Left kidney (tissue), 2 donors: ENCODE results near the gene NYNRIN. TPM values are rescaled to one million over a fixed set of nuclear protein-coding genes. Genes with fewer than 3 reads are reported as not detected.
"Not testable (repeated sequence)": the region's sequence is repeated elsewhere in the genome, so short reads cannot be mapped to it uniquely, and the experiment has no call there.

Source experiments
- DNase-seq: peaks from one replicate; pipeline ENCODE4 v3.0.0-alpha.2; 2013
- polyA plus RNA-seq: library from polyadenylated mRNA; unstranded; fragments of 120-200 nt; gene quantifications from one replicate; pipeline ENCODE4 v1.2.1, GENCODE V29; 2013; ENCODE audit not compliant: insufficient read length

The NYNRIN gene
- polyA plus RNA-seq, 1 donor, result 54.6 TPM

DNA sequence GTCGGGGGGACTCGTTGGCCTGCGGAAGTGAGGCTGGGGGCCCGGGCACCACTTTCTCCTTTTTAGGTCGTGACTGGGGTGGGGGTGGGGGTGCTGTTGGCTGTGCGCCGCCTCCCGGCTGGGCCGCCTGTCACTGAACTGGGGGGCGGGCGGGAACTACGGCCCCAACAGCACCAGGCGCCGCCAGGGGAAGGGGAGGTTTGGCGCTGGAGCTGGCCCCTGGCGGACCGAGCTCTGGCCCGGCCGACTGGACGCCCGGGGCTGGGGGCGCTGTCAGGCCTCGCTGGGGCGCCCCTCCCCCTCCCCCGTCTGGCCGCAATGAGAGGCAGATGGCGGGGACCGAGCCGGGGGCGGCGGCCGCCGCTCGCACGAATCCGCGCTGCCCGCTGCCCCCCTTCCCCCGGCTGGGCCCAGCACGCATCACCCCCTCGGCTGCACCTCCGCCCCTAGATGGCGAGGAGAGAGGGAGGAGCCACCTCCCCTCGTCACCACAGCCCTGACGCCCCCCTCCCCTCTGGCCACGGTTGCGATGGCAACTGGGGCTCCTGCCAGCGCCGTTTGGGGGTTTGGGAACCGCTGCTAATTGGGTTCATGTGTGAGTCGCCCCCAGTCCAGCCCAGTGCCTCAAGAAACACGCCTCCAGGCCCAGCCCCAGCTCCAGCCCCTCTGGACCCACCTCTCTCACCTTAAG, 30.1 kb upstream of the NYNRIN start:
- peak; percentile 80 for DNase-seq

DNA sequence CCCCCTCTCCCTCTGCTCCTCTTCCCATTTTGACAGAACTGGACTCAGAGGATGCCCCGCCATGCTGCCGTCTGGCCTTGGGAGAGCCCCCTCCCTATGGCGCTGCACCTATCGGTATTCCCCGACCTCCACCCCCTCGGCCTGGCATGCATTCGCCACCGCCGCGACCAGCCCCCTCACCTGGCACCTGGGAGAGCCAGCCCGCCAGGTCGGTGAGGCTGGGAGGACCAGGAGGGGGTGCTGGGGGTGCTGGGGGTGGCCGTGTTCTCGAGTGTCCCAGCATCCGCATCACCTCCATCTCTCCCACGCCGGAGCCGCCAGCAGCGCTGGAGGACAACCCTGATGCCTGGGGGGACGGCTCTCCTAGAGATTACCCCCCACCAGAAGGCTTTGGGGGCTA, 29.3 kb upstream of the NYNRIN start:
- no peak for DNase-seq

DNA sequence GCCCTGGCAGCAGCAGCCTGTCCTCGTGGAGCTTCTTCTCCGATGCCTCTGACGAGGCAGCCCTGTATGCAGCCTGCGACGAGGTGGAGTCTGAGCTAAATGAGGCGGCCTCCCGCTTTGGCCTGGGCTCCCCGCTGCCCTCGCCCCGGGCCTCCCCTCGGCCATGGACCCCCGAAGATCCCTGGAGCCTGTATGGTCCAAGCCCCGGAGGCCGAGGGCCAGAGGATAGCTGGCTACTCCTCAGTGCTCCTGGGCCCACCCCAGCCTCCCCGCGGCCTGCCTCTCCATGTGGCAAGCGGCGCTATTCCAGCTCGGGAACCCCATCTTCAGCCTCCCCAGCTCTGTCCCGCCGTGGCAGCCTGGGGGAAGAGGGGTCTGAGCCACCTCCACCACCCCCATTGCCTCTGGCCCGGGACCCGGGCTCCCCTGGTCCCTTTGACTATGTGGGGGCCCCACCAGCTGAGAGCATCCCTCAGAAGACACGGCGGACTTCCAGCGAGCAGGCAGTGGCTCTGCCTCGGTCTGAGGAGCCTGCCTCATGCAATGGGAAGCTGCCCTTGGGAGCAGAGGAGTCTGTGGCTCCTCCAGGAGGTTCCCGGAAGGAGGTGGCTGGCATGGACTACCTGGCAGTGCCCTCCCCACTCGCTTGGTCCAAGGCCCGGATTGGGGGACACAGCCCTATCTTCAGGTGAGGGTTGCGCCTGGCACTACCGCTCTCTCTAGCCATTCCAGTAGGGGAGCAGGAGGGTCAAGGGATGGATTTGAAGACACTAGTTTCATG, 28.7 kb upstream of the NYNRIN start:
- DNase-seq, result no peak

DNA sequence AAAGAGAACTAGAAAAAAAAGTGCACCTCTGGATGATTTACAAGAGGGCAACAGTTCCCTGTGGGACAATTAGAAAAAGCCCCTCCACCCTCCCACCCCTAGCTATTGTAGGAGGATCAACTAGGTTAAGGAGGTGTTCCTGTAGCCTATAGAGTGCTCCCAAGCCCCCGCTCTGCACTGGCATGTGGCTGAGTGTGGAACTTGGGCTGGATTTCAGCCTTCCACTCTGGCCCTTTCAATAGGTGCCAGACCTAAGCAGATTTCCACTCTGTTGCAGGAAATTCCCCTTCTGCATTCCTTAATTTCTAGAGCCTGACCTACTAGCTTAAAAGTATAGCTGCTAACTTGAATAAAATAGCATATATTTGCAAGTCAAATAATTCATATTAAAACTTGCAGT, 28.1 kb upstream of the NYNRIN start:
- DNase-seq, result no peak

DNA sequence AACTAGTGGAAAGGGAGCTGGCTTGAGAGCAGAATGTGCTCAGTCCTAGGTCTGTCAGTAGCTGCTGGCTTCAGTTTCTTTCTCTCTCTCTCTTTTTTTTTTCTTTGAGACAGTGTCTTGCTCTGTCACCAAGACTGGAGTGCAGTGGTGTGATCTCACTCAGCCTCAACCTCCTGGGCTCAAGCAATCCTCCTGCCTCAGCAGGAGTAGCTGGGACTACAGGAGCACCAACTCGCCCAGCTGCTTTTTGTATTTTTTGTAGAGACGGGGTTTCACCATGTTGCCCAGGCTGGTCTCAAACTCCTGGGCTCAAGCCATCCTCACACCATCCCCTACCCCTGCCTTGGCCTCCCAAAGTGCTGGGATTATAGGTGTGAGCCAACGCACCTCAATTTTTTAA, 27.2 kb upstream of the NYNRIN start:
- not testable (repeated sequence) for DNase-seq

DNA sequence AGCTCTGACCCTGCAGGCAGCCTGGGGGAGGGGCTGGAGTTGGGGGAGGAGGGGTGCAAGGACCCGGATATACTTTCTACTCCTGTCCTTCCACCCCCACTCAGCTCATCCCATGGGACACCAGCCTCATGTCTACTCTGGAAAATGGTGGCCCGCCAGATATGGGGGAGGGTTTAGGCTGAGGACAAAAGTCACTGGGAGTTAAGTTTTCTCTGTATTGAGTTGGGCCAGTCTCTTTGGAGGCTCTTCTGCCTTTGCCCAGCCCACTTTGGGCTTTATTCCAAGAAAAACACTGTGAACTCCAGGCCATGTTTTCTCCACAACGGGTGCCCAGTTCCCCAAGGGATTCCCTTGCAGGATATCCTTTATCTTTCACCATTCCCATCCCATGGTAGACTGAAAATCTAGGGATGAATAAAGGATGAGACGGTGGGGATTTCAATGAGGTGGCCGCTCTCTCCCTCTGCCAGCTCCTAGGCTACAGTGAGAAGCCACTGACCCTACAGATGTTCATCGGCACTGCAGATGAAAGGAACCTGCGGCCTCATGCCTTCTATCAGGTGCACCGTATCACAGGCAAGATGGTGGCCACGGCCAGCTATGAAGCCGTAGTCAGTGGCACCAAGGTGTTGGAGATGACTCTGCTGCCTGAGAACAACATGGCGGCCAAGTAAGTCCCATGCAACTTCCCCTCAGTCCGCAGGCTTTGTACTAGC, 25.9 kb upstream of the NYNRIN start:
- no peak for DNase-seq

DNA sequence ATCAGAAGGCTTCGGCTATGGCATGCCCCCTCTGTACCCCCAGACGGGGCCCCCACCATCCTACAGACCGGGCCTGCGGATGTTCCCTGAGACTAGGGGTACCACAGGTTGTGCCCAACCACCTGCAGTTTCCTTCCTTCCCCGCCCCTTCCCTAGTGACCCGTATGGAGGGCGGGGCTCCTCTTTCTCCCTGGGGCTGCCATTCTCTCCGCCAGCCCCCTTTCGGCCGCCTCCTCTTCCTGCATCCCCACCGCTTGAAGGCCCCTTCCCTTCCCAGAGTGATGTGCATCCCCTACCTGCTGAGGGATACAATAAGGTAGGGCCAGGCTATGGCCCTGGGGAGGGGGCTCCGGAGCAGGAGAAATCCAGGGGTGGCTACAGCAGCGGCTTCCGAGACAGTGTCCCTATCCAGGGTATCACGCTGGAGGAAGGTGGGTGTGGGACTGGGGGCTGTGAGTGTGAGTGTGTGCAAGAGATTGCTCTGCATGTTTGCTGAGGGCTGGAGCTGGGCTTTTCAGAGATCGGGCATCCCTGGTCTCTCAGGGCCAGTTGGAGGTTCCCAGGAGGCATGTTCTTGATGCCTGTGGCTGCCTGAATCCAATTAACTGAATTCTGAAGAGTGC, 22.2 kb upstream of the NYNRIN start:
- no peak for DNase-seq

DNA sequence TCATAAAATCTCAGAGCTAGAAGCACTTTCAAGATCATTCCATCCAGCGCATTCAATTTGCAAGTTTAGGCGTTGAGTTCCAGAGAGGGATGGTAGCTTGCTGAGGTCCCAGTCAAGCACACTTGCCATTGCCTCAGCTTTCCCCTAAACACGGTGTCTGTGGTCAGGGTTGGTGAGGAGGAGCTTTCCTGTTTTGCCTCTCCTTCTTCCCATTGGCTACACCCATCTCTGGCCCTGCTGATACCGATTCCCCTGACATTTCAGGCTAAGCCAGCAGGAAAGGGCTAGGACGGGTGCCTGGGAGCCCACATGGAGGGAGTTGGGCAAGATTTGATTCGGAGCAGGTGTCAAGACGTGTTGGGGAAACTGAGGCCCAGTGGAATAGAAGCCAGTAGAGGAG, 21.7 kb upstream of the NYNRIN start:
- DNase-seq, result no peak

DNA sequence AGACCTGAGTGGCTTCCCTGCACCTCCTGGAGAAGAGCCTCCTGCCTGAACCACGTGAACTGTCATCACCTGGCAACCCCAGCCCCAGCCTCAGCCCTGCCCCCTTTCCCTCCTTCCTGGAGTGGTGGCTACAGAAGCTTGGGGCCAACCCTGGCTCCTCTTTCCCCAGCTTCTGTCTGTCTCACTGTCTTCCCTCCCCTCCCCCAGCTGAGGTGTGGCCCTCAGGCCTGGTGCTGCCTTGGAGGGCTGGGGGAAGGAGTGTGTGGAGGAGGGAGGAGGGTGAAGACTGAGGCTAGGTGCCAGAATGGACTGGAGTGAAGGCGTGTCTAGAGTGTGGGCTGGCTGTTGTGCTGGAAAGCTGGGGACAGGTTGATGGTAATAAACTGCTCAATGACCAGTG, 21.1 kb upstream of the NYNRIN start:
- no peak for DNase-seq

DNA sequence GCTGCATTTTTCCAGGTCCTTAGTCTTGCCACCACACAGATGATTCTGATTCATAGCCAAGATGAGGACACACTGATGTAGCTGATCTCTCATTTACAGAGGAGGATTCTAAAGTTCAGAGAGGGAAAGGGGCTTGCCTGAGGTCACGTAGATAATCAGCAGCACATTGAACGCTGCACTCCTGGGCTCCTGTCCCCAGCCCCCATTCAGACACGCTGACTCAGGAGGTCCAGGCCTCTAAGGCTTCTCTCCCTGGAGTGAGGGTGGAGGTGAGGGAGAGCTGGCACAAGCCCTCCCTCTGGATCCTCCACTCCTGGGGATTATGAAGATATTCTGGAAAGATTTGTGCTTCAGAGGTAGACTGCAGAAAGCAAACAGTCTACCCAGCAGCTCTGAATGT, 20.5 kb upstream of the NYNRIN start:
- no peak for DNase-seq

DNA sequence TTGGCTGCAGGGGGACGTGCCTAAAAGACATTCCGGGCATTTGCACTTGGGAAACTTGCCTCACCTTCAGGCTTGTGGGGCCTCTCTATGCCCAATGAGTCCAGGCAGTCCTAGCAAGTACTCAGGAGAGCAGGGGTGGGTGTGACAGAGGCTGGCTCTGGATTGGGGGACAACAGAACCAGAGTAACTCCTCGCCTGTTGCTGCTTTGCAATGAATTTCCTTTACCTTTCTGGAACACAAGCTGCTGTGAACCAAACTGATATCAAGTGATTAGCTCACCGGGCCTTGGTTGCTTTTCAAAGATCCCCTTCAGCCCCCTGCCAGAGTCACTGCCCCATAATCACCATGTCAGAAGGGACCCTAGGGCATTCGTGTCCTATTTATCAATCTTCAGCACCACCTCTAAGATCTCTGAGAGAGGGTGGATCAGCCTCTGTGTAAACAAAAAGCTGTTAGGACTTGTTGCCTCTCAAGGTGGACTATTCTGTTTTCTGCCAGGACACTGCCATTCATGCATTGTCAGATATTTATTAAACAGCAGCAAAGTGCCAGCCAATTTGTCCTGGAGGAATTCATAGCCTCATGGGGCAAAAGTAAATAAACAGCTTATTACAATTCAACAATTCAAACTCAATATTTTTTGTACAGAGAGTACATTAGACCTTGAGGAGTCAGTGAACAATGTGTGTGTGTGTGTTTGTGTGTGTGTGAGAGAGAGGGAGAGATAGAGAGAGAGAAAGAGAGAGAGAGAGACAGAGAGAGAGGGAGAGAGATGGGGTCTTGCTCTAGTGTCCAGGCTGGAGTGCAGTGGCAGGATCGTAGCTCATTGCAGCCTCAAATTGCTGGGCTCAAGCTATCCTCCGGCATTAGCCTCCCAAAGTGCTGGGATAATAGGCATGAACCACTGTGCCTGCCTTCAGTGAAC, 19.6 kb upstream of the NYNRIN start:
- DNase-seq, result no peak

DNA sequence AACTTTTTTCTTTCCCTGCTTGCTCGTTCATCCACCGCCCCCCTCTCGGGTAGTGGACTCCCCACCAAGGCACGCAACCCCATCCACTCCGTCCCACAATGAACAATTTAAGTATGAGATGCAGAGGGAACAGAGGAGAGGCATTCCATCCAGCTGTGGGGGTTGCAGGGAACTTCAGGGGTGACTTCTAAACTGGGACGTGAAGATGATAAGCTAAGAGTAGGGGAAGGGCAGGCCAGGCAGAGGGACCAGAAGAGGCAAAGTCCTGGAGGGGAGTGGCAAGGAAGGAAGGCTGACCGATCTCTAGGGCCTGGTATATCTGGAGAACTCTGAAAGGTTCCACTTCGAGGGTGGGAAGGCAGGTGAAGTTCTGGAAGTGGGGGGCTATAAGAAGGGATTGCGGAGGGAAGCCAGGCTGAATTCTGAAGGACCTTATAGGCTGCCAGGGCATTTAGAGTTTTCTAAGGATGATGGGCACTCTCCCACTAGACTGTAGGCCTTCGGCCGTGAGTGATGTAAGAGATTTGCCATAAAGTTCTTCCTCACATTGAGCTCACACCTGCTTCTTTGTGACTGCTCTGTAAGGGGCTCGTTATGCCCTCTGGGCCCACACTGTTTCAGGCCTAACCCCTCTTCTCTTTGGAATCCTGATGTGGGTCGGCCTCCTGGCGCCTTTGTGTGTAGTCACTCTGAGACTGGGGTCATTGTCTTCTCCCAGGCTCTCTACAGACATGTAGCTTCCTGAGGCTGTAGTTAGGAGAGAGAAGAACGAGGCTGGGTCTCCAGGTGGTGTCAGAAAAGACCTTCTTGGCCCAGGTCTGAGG, 18.7 kb upstream of the NYNRIN start:
- no peak for DNase-seq

DNA sequence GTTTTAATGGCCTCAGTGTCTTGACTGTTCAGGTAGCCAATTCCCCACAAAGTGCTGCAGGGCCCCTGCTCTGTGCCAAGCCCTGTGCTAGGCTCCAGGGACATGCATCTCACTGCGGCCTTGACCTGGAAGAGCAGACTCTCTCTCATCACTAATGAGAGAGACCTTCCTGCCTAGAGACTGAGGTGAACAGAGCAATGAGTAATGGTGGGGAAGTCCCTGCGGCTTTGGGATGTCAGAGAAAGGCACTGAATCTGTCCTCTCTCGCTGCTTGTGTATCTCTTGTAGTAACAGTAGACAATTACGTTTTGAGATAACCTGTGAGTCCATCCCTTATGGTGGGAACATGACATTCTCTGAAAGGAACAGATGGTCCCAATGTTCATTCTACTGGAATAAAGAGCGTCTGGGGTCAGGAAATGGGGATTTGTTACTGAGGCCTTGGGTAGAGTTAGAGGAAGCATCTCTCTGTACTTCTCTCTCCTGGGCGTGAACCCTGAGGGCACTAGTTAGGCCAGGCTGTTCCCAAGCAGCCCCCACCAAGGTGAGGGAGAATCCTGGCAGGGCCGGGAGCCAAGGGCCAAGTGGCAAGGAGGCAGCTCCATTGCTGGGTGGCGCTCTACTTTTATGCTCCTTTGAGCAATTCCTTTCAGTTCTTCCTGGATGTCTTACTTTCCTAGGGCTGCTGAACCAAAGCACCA, 17.3 kb upstream of the NYNRIN start:
- no peak for DNase-seq

DNA sequence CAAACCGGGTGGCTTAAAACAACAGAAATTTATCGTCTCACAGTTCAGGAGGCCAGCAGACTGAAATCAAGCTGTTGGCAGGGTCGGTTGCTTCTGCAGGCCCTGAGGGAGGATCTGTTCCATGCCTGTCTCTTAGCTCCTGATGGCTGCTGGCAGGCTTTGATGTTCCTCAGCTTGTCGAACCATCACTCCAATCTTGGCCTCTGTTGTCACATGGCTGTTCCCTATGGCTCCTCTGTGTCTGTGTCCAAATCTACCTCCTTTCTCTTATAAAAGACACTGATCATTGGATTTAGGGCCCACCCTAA, 16.8 kb upstream of the NYNRIN start:
- no peak for DNase-seq

DNA sequence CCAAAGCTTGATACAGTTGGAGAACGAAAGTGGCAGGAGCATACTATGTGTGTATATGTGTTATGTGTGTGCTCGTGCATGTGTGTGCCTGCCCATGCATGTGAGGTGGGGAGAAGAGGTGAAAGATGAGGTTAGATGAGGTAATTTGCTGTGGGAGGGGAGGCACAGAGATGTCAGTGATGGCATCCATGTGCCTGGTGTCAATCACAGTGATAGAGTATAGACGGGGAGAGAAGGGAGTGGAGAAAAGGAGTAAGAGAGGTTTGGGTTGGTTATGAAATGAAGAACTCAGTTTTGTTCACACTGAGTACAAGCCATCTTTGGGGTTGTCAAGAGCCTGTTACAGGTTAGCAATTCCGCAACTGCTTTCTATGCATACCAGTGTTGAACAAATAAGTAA, 14.6 kb upstream of the NYNRIN start:
- no peak for DNase-seq

DNA sequence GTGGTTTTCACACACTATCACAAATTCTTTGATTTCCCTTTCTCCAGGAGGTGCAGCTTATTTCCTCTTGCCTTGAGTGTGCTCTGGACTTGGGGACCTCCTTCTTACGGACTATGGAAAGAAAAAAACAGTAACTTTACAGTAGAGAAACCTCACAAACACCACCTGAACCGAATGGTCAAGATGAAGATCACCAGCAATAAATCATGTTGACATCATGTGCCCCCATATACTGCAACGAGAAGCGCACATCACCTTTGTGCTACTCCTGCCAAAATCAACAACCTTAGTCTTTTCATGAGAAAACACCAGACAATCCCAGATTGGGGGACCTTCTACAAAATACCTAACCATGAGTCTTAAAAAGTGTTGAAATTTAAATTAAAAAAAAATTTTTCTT, 13.3 kb upstream of the NYNRIN start:
- no peak for DNase-seq

DNA sequence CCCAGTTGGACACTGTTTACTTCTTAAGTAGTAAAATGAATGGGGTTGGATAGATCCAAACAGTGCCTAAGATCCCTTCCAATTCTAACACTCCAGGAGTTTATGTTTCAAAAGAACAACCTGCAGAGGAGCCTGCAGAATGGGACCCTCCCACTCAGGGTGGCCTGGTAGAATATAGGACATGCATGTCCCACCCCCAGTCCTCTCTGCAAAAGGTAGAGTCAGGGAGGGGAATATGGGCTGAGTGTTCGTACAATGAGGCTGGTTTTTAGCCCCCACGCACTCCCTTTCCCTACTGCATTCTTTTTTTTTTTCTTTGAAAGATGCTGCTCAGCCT, 11.8 kb upstream of the NYNRIN start:
- no peak for DNase-seq

DNA sequence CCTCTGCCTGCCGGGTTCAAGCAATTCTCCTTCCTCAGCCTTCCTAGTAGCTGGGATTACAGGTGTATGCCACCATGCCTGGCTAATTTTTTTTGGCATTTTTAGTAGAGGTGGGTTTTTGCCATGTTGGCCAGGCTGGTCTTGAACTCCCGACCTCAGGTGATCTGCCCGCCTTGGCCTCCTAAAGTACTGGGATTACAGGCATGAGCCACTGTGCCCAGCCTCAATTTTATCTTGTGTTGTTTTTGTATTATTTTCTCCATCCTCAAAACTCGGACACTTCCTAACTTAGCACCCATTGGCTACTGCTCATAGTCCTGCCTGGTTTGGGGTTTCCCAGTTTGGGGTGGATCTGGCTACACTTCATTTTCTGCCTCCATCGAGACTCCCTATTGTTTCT, 11.2 kb upstream of the NYNRIN start:
- DNase-seq, result not testable (repeated sequence)

DNA sequence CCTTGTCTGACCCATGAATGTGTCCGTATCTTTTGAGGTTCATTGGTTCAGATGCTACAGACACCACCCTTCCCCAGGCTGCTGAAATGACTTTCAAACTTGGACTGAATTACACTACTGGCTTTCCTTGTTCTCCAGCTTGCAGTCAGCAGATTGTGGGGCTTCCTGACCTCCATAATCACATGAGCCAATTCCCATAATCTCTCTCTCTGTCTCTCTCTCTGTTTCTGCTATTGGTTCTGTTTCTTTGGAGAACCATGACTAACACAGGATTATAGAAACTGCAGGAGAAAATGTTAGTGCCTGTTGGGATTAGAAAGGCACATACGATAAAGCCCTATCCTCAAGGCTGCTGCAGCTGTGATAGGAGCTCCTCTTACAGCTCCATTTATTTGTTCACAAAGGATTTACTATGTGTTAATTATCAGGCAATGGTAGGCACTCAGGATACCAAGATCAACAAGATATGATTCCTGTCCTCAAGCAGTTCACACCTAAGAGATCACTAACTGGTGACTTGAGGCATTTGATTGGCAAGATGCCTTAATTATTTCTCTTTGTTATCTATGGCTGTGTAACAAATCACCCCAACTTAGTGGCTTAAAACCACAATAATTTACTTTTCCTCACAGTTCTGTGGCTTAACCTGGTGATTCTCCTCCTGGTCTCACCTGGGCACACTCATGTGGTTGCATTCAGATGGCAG, 10.2 kb upstream of the NYNRIN start:
- no peak for DNase-seq
